HL-60 (cell line): ENCODE data around the gene ZFAND3.

ENCODE experiments used
- DNase-seq, 2 experiments: peaks; one replicate each; pipeline ENCODE4 v3.0.0-alpha.2; 2010 to 2020; ENCODE audit warnings: low read depth in 1 of 2, low spot score in 1 of 2
- H3K27ac ChIP-seq: fragments of 250-450 bp; sonication (Bioruptor Pico); replicated peaks from 2 replicates; pipeline ENCODE4 v1.5.1; 2020; ENCODE audit warnings: mild to moderate bottlenecking, moderate library complexity
- H3K27me3 ChIP-seq: fragments of 250-450 bp; sonication (Bioruptor Pico); 2 replicates; pipeline ENCODE4 v1.5.1; 2021; ENCODE audit warnings: mild to moderate bottlenecking, moderate library complexity; ENCODE audit not compliant: insufficient read depth, poor library complexity, severe bottlenecking
- H3K4me3 ChIP-seq: replicated peaks from 2 replicates; pipeline ENCODE4 v1.5.1; 2011; ENCODE audit warnings: mild to moderate bottlenecking, control low read depth, low read length; ENCODE audit not compliant: insufficient read depth
- CTCF ChIP-seq: IDR thresholded peaks from one replicate; pipeline ENCODE4 v1.5.1; 2011; ENCODE audit warnings: low read length, control low read depth, inconsistent platforms; ENCODE audit not compliant: insufficient read depth
- GABPA ChIP-seq: IDR thresholded peaks from 2 replicates; pipeline ENCODE4 v1.6.1; 2012; ENCODE audit warnings: low read depth
- POLR2AphosphoS5 ChIP-seq: IDR thresholded peaks from 2 replicates; pipeline ENCODE4 v1.6.1; 2012; ENCODE audit warnings: low read depth
- SPI1 ChIP-seq: IDR thresholded peaks from 2 replicates; pipeline ENCODE4 v1.6.1; 2012; ENCODE audit warnings: low read depth, mild to moderate bottlenecking, borderline replicate concordance
- TF ChIP-seq, protein P1 (sequence below): IDR thresholded peaks from 2 replicates; pipeline ENCODE4 v1.6.1; 2012; ENCODE audit warnings: low read depth; ENCODE audit not compliant: insufficient replicate concordance

Gene ZFAND3

DNA sequence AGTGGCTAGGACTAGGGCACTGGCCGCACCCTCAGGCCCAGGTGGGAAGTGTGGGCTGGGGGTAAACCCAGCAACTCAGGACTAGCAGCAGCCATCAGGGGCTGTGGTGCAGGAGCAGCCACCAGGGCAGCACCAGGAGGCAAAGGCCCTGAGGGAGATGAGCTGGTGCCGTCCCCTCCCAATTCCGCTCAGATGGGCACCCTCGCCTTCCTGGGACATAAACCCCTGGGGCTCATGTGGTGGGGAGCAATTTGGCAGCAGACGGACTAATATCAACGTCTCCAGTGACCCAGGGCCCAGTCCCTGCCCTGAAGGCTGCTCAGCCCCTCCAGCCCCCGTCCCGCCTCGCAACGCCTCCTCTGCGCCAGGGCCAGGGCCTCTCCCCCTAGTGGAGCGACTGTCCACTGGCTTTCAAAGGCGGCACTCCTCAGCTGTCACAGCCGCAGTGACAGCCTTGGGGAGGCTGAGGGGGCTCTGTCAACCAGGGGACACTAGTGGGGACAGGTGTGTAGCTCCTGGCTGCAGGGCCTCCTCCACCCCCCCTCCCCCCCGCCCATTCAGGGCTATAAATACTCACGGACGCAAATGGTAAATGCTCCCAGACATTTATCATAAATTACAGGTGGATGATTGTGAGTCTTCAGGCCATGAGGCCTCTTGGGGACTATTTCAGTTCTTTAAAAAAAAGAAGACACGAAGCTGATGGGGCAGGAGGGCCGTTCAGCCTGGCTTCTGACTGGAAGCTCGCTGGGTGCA is 349.9 kb downstream of the ZFAND3 start:
- no peak overlapping the region for H3K27ac ChIP-seq
- no peaks in the 10 kb centered on the region for H3K27me3 ChIP-seq
- TF ChIP-seq, protein P1, sequence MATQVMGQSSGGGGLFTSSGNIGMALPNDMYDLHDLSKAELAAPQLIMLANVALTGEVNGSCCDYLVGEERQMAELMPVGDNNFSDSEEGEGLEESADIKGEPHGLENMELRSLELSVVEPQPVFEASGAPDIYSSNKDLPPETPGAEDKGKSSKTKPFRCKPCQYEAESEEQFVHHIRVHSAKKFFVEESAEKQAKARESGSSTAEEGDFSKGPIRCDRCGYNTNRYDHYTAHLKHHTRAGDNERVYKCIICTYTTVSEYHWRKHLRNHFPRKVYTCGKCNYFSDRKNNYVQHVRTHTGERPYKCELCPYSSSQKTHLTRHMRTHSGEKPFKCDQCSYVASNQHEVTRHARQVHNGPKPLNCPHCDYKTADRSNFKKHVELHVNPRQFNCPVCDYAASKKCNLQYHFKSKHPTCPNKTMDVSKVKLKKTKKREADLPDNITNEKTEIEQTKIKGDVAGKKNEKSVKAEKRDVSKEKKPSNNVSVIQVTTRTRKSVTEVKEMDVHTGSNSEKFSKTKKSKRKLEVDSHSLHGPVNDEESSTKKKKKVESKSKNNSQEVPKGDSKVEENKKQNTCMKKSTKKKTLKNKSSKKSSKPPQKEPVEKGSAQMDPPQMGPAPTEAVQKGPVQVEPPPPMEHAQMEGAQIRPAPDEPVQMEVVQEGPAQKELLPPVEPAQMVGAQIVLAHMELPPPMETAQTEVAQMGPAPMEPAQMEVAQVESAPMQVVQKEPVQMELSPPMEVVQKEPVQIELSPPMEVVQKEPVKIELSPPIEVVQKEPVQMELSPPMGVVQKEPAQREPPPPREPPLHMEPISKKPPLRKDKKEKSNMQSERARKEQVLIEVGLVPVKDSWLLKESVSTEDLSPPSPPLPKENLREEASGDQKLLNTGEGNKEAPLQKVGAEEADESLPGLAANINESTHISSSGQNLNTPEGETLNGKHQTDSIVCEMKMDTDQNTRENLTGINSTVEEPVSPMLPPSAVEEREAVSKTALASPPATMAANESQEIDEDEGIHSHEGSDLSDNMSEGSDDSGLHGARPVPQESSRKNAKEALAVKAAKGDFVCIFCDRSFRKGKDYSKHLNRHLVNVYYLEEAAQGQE = no peak
- TF ChIP-seq SPI1 (no peak), CTCF (no peak), POLR2AphosphoS5 (no peak), GABPA (no peak)
- DNase-seq = no peak
- no peak overlapping the region for H3K4me3 ChIP-seq

DNA sequence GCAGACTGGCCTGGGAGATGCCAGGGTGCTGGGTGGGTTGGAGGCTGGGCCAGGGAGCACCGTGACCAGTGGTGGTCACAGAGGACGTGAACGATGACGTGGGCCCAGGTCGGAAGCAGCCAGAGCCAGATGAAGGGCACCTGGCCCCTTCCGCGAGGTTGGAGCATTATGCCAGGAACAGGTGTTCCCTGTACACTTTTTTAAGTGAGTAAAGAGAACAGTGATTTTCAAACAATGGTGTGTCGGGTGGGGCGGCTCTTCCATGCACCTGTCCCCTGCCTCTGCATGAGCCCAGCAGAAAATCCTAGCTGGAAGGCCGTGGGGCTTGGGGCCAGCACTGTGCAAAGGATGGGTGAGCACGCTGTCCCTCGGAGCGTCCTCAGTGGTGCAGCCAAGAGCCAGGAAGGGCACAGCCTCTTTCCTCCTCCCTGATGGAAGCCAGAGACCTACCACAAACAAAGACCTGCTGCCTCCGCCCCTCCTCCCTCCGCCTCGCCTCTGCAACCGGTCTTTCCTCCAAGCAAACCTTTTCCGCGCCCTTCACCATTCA is 350.5 kb downstream of the ZFAND3 start:
- Histone ChIP-seq H3K27ac (no peak overlapping the region), H3K27me3 (no peaks in the 10 kb centered on the region), H3K4me3 (no peak overlapping the region)
- DNase-seq = no peak
- TF ChIP-seq CTCF (no peak), POLR2AphosphoS5 (no peak), SPI1 (no peak), GABPA (no peak)
- TF ChIP-seq, protein P1 = no peak

- no peak for DNase-seq
- H3K27ac ChIP-seq = no peak overlapping the region
- TF ChIP-seq POLR2AphosphoS5 (no peak), CTCF (no peak), SPI1 (no peak), GABPA (no peak)
- TF ChIP-seq, protein P1 = no peak
These were observed 351.3 kb downstream of the ZFAND3 start for GRCh38 chr6:38170666-38171355.

More at GRCh38 chr6:38170666-38171355, 351.3 kb downstream of the ZFAND3 start:
- Histone ChIP-seq H3K4me3 (no peak overlapping the region), H3K27me3 (no peaks in the 10 kb centered on the region)
